BJ (cell line): Measurements from ENCODE around the gene COL5A2. TPM values are rescaled to one million over a fixed set of nuclear protein-coding genes. Genes with fewer than 3 reads are reported as not detected.

Source experiments
- CTCF ChIA-PET: fragments of 350-600 bp; formaldehyde crosslinking; extraction: SDS; loops from one replicate; lab custom pipeline; 2021; ENCODE audit warnings: antibody characterized with exemption, inconsistent platforms; lab: Yijun Ruan, JAX
- POLR2A ChIA-PET: fragments of 300-600 bp; sonication (Branson Sonifier 250); formaldehyde crosslinking; extraction: SDS; loops from one replicate; lab custom pipeline; 2021; ENCODE audit warnings: antibody characterized with exemption; lab: Charles Lee
- DNase-seq: peaks from one replicate; pipeline ENCODE4 v3.0.0-alpha.2; 2011; ENCODE audit warnings: low read depth
- H3K27me3 ChIP-seq: 2 replicates; pipeline ENCODE4 v1.6.0; 2011; ENCODE audit warnings: low read length; ENCODE audit not compliant: control insufficient read depth, insufficient read depth
- H3K36me3 ChIP-seq: 2 replicates; pipeline ENCODE4 v1.5.1; 2011; ENCODE audit warnings: low read length; ENCODE audit not compliant: control insufficient read depth, insufficient read depth
- H3K4me3 ChIP-seq: 2 replicates; pipeline ENCODE4 v1.5.1; 2011; ENCODE audit warnings: low read depth, mild to moderate bottlenecking, control low read depth, low read length
- CTCF ChIP-seq: IDR thresholded peaks from 2 replicates; pipeline ENCODE4 v1.5.1; 2011; ENCODE audit warnings: low read depth, mild to moderate bottlenecking, control low read depth, inconsistent platforms, low read length, moderate library complexity; ENCODE audit not compliant: insufficient read depth
- polyA plus RNA-seq: library from polyadenylated mRNA; depleted of rRNA; stranded (reverse); fragments of >200 nt; gene quantifications from 2 replicates; pipeline ENCODE4 v1.2.3, GENCODE V29; 2011

Gene COL5A2
- polyA plus RNA-seq, 1 experiment, result 351 TPM

- no peak for DNase-seq
- Histone ChIP-seq H3K4me3 (no peak overlapping the region), H3K36me3 (peaks cover 7% of the 10 kb centered on the region), H3K27me3 (no peaks in the 10 kb centered on the region)
- ChIA-PET POLR2A (no interaction called here), CTCF (no interaction called here)
- TF ChIP-seq CTCF, result no peak
These were observed 122.2 kb downstream of the COL5A2 start for GRCh38 chr2:189057316-189057715.

GRCh38 chr2:189056200-189057106 lies 123.1 kb downstream of the COL5A2 start:
- no peak for TF ChIP-seq CTCF
- Histone ChIP-seq H3K4me3 (no peak overlapping the region), H3K27me3 (no peaks in the 10 kb centered on the region), H3K36me3 (peaks cover 7% of the 10 kb centered on the region)
- ChIA-PET POLR2A (no interaction called here), CTCF (no interaction called here)
- DNase-seq, result no peak

DNA sequence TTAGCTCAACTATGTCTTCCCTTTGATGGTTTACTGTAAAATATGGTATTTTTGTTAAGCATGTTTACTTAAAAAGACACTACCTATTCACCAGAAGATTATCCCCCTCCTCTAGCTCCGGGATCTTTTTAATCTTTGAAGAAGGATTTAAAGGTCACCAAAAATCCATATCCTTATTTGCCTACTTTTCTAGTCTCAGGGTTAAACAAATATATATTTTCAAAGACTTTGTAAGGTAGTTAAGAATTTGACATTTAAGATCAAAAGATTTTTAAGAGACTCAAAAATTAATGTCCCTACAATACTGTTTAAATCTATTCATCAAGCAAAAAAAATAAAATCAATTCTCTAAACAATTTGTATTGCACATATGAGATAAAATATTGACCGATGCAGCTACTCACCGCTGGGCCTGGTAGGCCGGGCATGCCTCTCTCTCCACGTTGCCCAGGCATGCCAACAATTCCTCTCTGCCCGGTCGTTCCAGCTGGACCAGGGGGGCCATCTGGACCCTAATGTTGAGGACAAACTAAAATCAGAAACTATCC lies 129.3 kb downstream of the COL5A2 start:
- DNase-seq, result no peak
- no peak overlapping the region for H3K4me3 ChIP-seq
- ChIA-PET CTCF (interaction anchor here (1.5 to 1.7 kb wide), 2 partner anchors 26 to 49 kb away, joined by 3 to 5 read pairs; no protein-coding TSS in a partner anchor), POLR2A (no interaction called here)
- peaks cover 11% of the 10 kb centered on the region for H3K36me3 ChIP-seq
- H3K27me3 ChIP-seq, result no peaks in the 10 kb centered on the region
- no peak for TF ChIP-seq CTCF

DNA sequence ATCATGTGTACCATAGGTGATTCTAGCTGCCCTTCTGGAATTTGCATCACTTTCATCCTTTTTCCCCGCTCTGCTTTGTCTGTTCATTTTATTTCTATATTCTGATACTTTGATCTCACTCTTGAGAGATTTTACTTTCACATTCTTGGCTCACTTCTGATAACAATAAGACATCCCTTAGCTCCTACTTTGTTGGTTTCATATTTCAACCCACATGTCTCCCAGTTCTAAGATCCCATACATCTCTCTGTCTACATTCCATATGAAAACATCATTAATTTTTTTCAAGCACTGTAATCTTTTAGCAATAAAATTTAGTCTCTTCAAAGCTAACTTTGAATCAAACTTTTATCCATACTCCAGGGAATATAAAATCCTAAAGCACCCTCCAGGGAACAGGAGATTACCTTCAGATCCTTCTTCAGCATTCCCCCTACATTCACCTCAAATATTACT lies 129.8 kb downstream of the COL5A2 start:
- POLR2A ChIA-PET, result interaction anchor here (0.6 kb wide), 1 partner anchor 467 kb away, joined by 4 read pairs; no protein-coding TSS in a partner anchor
- no peak for TF ChIP-seq CTCF
- Histone ChIP-seq H3K27me3 (no peaks in the 10 kb centered on the region), H3K36me3 (peaks cover 11% of the 10 kb centered on the region), H3K4me3 (no peak overlapping the region)
- no peak for DNase-seq
- CTCF ChIA-PET, result interaction anchor here (1.5 to 1.7 kb wide), 2 partner anchors 25 to 48 kb away, joined by 3 to 5 read pairs; no protein-coding TSS in a partner anchor

GRCh38 chr2:189048189-189048588 lies 131.4 kb downstream of the COL5A2 start:
- Histone ChIP-seq H3K36me3 (peaks cover 11% of the 10 kb centered on the region), H3K4me3 (no peak overlapping the region), H3K27me3 (no peaks in the 10 kb centered on the region)
- ChIA-PET CTCF (no interaction called here), POLR2A (no interaction called here)
- no peak for TF ChIP-seq CTCF
- DNase-seq, result no peak
